ENCODE results near the gene MRPS23.

MRPS23 gene

DNA sequence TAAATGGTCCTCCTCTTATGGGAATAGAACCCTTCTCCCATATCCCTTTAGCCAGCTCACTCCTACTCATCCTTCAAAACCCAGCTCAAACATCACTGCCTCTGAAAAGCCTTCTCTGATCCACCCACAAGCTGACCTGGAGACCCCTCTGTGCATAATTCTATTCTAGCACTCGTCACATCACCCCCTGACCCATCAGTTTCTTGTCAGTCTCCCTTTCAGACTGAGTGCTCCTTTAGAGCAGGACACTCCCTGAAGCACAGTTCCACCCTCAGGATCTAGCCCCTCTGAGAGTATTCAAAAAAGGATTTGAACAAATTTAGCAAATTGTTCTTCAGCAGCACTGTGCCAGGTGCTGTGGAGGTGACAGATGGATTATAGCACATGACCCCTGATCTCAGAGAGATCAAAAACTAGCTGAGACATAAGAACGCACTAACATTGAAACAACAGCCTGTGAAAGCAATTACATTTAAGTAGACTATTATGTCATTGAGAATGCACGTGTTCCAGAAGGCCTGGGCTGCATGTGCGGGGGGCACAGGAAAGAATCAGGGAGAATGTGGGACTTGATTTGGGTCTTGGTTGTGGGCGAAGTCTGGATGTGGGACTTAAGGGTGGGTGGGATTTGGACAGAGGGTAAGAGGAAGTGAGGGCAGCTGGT lies 43.5 kb downstream of the MRPS23 start:
- in situ Hi-C loops (cut with MboI; ENCODE audit: low sequenced_read_pairs) = no loop called here

DNA sequence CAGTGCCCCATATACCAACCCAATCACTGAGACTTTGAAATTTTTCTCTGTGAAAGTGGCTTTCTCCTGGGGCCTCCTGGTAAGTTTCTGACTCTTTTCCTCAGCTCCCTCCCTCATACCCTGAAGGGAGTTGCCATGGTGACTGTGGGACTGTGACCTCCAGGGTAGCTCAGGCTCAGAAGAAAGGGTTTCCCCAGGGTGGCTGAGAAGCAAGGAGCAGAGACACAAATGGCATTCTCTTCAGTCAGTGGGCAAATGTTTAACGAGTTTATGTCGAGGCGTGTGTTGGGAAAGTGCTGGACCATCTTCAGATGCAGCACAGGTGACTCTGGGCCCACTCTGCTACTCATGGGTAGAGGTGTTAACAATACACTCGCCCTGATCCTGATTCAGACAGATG lies 46.8 kb downstream of the MRPS23 start:
- in situ Hi-C loops (cut with MboI; ENCODE audit: low sequenced_read_pairs) = no loop called here

DNA sequence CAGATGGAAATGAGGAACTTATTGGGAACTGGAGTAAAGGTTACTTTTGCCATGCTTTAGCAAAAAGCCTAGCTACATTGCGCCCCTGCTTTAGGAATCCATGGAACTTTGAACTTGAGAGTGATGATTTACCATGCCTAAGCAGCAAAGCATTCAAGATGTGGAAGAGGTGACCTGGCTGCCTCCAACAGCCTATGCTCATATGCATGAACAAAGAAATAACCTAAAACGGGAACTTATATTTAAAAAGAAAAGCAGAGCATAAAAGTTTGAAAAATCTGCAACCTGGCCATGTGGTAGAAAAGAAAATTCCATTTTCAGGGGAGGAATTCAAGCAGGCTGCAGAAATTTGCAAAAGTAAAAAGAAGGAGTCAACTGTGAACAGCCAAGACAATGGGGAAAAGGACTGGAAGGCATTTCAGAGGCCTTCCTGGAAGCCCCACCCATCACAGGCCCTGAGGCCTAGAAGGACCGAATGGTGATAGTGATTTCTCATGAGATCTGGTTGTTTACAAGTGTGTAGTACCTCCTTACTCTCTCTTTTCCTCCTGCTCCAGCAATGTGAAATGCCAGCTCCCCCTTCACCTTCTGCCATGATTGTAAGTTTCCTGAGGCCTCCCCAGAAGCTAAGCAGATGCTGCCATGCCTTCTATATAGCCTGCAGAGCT lies 48.7 kb downstream of the MRPS23 start:
- in situ Hi-C loops (cut with MboI; ENCODE audit: low sequenced_read_pairs) = no loop called here

DNA sequence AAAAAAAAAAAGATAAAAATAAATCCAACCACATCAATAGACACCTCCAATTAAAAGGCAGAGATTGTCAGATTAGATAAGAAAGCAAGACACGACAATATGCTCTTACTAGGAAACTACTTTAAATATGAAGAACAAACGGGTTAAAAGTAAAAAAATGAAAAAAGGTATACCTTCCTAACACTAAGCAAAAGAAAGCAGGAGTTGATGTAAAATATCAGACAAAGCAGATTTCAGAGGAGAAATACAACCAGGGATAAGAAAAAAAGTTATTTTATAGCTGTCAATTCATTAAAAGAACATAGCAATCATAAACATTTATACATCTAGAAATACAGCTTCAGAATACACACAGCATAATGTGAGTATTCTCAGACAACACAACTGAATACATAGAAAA lies 55.0 kb downstream of the MRPS23 start:
- in situ Hi-C loops (cut with MboI; ENCODE audit: low sequenced_read_pairs) = no loop called here

DNA sequence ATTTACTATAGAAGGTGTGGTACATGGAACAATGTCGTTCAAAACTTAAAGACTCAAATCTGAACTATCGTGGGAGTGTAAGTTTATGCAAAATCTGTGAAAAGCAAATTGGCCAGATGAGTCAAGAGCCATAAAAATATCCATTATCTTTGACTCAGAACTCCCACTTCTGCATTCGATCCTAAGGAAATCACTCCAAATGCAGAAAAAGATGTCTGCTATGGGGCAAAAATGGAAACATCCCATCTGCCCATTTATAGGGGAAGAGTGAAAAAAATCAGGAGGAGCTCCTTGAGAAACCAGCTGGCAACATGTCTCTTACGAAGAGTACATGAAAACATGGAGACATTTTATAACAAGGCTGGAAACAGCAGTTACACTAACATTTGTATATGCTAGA lies 61.1 kb downstream of the MRPS23 start:
- in situ Hi-C loops (cut with MboI; ENCODE audit: low sequenced_read_pairs) = no loop called here

DNA sequence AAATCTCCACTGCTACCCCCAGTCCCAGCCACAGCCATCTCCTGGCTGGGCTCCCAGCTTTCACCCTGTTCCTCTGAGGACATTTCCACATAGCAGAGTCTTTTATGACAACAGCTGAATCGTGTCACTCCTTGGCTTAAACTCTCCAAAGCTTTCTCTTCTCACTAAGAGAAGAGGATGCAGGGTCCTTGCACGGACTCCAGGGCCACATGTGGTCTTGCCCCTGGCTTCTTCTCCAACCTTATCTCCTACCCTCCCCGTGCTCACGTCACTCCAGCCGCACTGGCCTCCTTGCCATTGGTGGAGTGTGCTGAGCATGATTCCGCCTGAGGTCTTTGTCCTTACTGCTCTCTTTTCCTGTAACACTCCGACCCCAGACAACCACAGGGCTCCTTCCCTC lies 64.8 kb downstream of the MRPS23 start:
- in situ Hi-C loops (cut with MboI; ENCODE audit: low sequenced_read_pairs) = no loop called here

Measured in HL-60/S4 treated with phorbol 12-myristate 13-acetate at 8.2 ng/mL for 4 days and 3 days (cell line).